OCI-LY3 (cell line): ENCODE measurements around the gene PDGFC.

Experiments used
- CTCF ChIP-seq: fragments of 200-600, 300-600 bp; sonication (generic); IDR thresholded peaks from 2 replicates; pipeline ENCODE4 v1.5.1; 2014; ENCODE audit warnings: antibody characterized with exemption, low read length, low read depth
- EZH2phosphoT487 ChIP-seq: fragments of 200-600 bp; shearing (Covaris generic); IDR thresholded peaks from 2 replicates; pipeline ENCODE4 v1.6.1; 2018; ENCODE audit warnings: antibody characterized with exemption, mixed run types, low read depth

- no peak for TF ChIP-seq CTCF
- no peak for TF ChIP-seq EZH2phosphoT487
These were observed 200.3 kb downstream of the PDGFC start for GRCh38 chr4:156771171-156771837.
